Central memory CD8-positive, alpha-beta T cell (primary cell): ENCODE results near the gene METTL15.
A peak's percentile ranks its signal among the peaks of the same experiment; 100 is the strongest.
"Not testable (repeated sequence)": the region's sequence is repeated elsewhere in the genome, so short reads cannot be mapped to it uniquely, and the experiment has no call there.

ENCODE experiments used
- ATAC-seq: fragments of 150-1000 bp; cut with Tn5 transposase; replicated peaks from 2 replicates; pipeline ENCODE4 v1.10.0; 2022; ENCODE audit warnings: mild to moderate bottlenecking, moderate FRiP score, moderate number of reproducible peaks; ENCODE audit not compliant: poor library complexity, severe bottlenecking; ENCODE audit errors: extremely low read depth
- DNase-seq, 2 donors: peaks; one replicate each; pipeline ENCODE4 v3.0.0; 2021; ENCODE audit warnings: low spot score in 2 of 2
- H3K27ac Mint-ChIP-seq: one replicate; pipeline ENCODE4 v1.8.0; 2022; ENCODE audit warnings: low read depth, mild to moderate bottlenecking, moderate library complexity, mixed read lengths
- H3K27me3 Mint-ChIP-seq: one replicate; pipeline ENCODE4 v1.8.0; 2022; ENCODE audit warnings: mixed read lengths
- H3K36me3 Mint-ChIP-seq: one replicate; pipeline ENCODE4 v1.8.0; 2022; ENCODE audit warnings: mild to moderate bottlenecking, moderate library complexity, mixed read lengths; ENCODE audit not compliant: insufficient read depth
- H3K4me1 Mint-ChIP-seq: one replicate; pipeline ENCODE4 v1.8.0; 2022; ENCODE audit warnings: mixed read lengths
- H3K4me3 Mint-ChIP-seq: one replicate; pipeline ENCODE4 v1.8.0; 2022; ENCODE audit warnings: mild to moderate bottlenecking, moderate library complexity, mixed read lengths
- H3K9me3 Mint-ChIP-seq: one replicate; pipeline ENCODE4 v1.8.0; 2022; ENCODE audit warnings: mixed read lengths

Gene METTL15, protein sequence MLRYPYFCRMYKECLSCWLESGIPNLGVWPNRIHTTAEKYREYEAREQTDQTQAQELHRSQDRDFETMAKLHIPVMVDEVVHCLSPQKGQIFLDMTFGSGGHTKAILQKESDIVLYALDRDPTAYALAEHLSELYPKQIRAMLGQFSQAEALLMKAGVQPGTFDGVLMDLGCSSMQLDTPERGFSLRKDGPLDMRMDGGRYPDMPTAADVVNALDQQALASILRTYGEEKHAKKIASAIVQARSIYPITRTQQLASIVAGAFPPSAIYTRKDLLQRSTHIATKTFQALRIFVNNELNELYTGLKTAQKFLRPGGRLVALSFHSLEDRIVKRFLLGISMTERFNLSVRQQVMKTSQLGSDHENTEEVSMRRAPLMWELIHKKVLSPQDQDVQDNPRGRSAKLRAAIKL

DNA sequence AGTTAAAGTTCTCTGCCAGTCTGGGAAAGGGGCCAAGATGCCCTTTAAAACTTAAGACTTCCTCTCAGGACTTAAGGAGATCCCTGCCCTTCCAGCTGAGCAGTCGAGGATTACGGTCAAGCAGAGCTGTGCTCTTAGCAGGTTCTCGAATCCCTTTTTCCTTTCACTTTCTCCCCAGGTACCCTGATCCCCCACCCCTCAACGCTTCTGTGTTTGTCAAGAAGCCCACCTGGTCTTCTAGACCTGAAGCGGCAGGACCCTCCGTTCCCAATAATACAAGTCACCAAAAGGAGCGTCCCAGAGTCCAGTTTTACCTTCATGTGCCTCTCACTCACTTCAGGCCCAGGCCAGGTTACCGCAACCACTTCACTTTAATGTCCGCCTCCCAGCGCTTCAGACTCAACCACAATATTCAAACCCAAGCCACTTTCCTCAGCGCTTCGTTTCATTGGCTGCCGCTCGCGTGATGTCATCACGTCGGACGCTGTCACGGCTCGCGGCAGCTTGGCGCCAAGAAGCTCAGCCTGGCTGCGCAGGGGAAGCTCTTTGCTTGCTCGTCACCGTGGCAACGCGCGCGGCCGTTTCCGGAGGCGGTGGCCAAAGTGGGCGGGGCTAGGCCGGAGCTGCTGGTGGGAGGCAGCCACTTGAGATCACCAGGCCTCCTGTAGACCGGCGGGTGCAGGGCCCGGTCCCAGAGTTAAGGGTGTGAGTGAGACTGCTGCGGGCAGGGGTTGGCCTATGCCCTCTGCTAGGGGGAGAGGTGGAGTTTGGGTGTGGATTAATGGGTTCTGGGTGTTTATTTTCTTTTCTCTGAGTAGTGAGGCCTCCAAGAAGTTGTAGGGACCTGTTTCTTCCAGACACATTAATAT is at the start of gene METTL15, which contains the start of gene KIF18A:
METTL15 (plus strand) TSS at position 639 of the 869 bp plus-strand sequence. CDS start 4,947 bp downstream, outside the sequence.
KIF18A (minus strand) TSS at position 407 of the 869 bp plus-strand sequence. CDS start 10,209 bp downstream, outside the sequence.
- no peaks in the 10 kb centered on the region for H3K9me3 Mint-ChIP-seq
- DNase-seq = peak; percentile 96 to 99
- peaks cover 22% of the 10 kb centered on the region for H3K36me3 Mint-ChIP-seq
- peak within 1 kb of the TSS; percentile 92 for H3K4me3 Mint-ChIP-seq
- peaks cover 44% of the 10 kb centered on the region for H3K4me1 Mint-ChIP-seq
- peak; percentile 91 for ATAC-seq
- H3K27me3 Mint-ChIP-seq = no peaks in the 10 kb centered on the region
- H3K27ac Mint-ChIP-seq = peak within 1 kb of the TSS; percentile 98

DNA sequence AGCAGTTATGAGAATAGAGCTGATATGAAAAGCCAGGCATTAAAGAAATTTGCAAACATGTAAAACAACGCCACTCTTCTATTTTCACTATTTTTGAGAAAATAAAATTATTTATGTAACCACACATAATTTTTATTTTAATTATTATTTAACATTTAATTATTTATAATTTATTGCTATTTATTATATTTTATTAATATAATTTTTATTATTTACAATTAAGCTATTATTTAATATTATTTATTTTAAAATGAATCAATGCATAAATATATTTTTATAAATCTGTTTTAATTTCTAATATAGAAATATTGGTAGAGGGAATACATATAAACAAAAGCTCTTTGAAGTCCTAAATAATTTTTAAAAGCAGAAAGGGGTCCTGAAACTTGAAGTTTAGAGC is 36.9 kb upstream of the METTL15 start:
- no peak overlapping the region for H3K27ac Mint-ChIP-seq
- peaks cover 5% of the 10 kb centered on the region for H3K4me1 Mint-ChIP-seq
- no peaks in the 10 kb centered on the region for H3K9me3 Mint-ChIP-seq
- no peak for DNase-seq
- no peak for ATAC-seq
- no peaks in the 10 kb centered on the region for H3K27me3 Mint-ChIP-seq
- H3K36me3 Mint-ChIP-seq = peaks cover 2% of the 10 kb centered on the region
- H3K4me3 Mint-ChIP-seq = no peak overlapping the region

DNA sequence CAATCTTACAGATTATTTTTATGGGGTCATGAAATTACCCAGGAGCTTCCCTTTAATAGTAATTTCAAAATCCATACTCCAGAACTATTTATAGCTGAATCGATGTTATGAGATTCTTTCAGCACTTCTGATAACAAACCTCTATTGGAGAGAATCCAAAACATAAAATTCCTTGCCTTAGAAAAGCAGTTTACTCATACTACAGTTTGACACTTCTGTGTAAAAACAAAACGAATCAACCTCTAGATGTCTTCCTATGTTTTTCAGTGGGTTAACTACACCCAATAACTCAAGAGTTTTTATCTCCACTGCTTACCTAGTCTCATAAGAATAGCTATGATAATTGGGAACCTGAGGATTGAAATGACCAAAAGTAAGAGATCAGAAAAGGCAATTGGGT is 35.9 kb upstream of the METTL15 start:
- Mint-ChIP-seq H3K36me3 (peaks cover 4% of the 10 kb centered on the region), H3K9me3 (no peaks in the 10 kb centered on the region), H3K4me1 (peaks cover 5% of the 10 kb centered on the region), H3K27ac (no peak overlapping the region), H3K4me3 (no peak overlapping the region), H3K27me3 (no peaks in the 10 kb centered on the region)
- no peak for DNase-seq
- no peak for ATAC-seq

DNA sequence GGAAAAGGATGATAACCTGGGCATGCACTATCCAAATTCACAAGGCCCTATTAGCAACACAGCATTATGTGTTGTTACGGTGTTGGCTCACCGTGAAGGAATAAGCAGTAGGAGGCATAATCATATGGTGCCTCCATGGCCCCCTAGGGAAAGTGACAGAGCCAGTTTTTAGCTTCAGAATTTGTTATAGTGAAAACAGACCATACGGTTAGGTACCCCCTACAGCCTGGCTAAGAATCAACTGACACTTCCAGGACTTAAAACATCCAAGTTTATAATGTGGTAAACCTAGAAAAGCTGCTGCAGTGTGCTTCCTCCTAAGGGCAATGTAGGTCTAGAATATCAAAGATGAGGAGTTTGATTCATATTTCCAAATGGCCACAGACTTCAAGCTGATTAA is 30.7 kb upstream of the METTL15 start:
- Mint-ChIP-seq H3K4me3 (no peak overlapping the region), H3K9me3 (no peaks in the 10 kb centered on the region), H3K36me3 (peaks cover 4% of the 10 kb centered on the region), H3K27ac (no peak overlapping the region), H3K27me3 (no peaks in the 10 kb centered on the region), H3K4me1 (peaks cover 5% of the 10 kb centered on the region)
- DNase-seq (no peak), ATAC-seq (no peak)

DNA sequence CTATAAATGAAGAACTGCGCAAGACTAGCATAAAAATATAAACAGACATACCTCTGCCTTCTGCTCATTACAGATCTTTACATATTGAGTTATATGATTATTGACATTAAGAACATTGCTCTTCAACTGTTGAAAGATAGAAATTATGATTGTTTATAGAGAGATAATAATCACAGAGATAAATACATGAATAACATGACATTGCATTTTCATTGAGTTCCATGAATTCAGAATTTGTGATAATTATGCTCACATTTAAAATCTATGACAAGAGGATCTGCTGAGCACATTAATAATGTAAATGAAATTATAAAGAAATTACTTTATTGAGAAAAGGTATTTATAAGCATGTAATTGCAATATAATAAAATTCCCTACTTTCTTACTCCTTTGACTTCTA is 25.1 kb upstream of the METTL15 start:
- H3K4me1 Mint-ChIP-seq = no peaks in the 10 kb centered on the region
- H3K9me3 Mint-ChIP-seq = no peaks in the 10 kb centered on the region
- H3K27ac Mint-ChIP-seq = no peak overlapping the region
- H3K4me3 Mint-ChIP-seq = no peak overlapping the region
- no peaks in the 10 kb centered on the region for H3K27me3 Mint-ChIP-seq
- ATAC-seq = no peak
- H3K36me3 Mint-ChIP-seq = no peaks in the 10 kb centered on the region
- DNase-seq = no peak

DNA sequence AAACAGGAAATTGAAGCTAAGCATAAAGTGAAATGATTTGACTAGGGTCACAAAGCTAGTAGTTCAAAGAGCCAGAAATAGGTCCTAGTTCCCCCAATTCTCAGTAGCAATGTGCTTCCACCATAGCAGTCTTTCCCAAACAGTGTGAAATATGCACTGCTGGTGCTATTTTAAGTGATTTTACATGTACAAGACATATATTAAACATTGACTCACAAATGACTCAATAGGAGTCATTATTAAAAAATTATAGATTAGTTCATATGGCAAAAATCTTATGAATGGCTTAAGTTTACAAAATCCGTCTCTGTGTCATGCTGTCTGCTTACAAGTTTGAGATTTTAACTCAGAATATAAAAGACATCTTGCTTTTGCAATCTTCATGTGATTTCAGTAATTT is 21.6 kb upstream of the METTL15 start:
- Mint-ChIP-seq H3K9me3 (no peaks in the 10 kb centered on the region), H3K4me3 (no peak overlapping the region), H3K4me1 (no peaks in the 10 kb centered on the region), H3K27ac (no peak overlapping the region), H3K36me3 (no peaks in the 10 kb centered on the region), H3K27me3 (no peaks in the 10 kb centered on the region)
- DNase-seq (no peak), ATAC-seq (no peak)

DNA sequence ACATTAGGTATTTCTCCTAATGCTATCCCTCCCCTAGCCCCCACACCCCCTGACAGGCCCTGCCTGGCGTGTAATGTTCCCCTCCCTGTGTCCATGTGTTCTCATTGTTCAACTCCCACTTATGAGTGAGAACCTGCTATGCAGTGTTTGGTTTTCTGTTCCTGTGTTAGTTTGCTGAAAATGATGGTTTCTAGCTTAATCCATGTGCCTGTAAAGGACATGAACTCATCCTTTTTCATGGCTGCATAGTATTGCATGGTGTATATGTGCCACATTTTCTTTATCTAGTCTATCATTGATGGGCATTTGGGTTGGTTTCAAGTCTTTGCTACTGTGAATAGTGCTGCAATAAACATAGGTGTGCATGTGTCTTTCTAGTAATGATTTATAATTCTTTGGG is 21.0 kb upstream of the METTL15 start:
- H3K27ac Mint-ChIP-seq = not testable (repeated sequence)

DNA sequence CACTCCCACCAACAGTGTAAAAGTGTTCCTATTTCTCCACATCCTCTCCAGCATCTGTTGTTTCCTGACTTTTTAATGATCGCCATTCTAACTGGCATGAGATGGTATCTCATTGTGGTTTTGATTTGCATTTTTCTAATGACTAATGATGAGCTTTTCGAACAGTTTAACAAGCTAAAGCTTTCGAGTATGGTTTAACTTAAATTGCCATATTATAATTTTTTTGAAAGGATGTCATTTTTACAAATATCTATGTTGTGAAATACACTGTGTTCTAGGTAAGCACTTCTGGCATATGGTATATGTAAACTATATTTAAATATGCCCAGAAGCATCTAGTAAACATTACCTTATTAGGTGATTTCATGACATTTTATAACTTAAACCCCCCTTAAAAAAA is 20.5 kb upstream of the METTL15 start:
- H3K9me3 Mint-ChIP-seq, H3K36me3 Mint-ChIP-seq, H3K4me3 Mint-ChIP-seq, H3K4me1 Mint-ChIP-seq, ATAC-seq, H3K27me3 Mint-ChIP-seq, DNase-seq, H3K27ac Mint-ChIP-seq: not testable (repeated sequence)

More for the DNA sequence above, 21.0 kb upstream of the METTL15 start:
- not testable (repeated sequence) for H3K9me3 Mint-ChIP-seq, H3K27me3 Mint-ChIP-seq, DNase-seq, H3K4me1 Mint-ChIP-seq, H3K4me3 Mint-ChIP-seq, H3K36me3 Mint-ChIP-seq, ATAC-seq

DNA sequence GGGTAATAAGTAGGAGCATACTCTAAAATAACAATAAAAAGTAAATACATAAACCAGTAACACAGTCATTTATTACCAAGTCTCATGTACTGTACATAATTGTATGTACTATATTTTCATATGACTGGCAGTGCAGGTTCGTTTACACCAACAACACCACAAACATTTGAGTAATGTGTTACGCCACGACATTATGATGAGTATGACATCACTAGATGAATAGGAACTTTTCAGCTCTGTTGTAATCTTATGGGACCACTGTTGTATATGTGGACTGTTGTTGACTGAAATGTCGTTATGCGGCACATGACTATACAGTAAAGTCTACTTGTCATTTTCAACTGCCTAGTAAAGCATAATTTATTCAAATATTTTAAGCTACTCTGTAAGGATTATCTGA is 18.8 kb upstream of the METTL15 start:
- H3K27me3 Mint-ChIP-seq = no peaks in the 10 kb centered on the region
- no peaks in the 10 kb centered on the region for H3K4me1 Mint-ChIP-seq
- no peak overlapping the region for H3K27ac Mint-ChIP-seq
- H3K36me3 Mint-ChIP-seq = no peaks in the 10 kb centered on the region
- DNase-seq (no peak), ATAC-seq (no peak)
- H3K4me3 Mint-ChIP-seq = no peak overlapping the region
- no peaks in the 10 kb centered on the region for H3K9me3 Mint-ChIP-seq

DNA sequence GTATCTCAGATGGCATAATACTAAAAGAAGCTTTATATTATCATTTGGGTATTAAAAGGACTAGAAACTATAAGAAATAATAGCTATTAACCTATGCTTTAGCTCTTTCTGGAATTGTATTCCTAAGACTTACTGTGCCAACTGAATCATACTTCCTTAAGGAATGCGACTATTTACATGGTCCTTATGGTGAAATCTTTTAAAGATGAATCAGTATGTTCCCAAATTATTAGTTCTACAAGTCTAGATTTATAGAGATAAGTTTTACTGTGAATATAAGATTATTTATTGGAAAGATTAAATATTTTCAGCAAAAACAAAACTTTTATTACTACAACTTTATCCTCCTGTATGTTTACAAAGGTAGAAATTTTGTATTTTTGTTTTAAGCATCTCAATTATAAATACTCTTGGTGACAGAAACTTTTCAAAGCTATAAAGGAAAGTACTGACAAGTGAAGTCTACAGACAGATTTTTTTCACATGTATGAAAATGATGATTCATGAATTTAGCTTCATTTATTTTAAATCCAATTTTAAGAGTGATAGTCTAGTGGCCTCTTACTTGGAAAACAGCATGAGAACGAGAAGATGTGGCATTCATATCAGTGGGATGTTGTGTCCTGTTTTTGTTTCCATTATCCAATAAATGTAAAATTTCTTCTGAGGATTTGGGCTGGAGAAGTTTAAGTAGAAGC is 18.0 kb upstream of the METTL15 start:
- Mint-ChIP-seq H3K36me3 (no peaks in the 10 kb centered on the region), H3K27me3 (no peaks in the 10 kb centered on the region), H3K4me1 (no peaks in the 10 kb centered on the region), H3K4me3 (no peak overlapping the region), H3K9me3 (no peaks in the 10 kb centered on the region), H3K27ac (no peak overlapping the region)
- DNase-seq = no peak
- ATAC-seq = no peak

DNA sequence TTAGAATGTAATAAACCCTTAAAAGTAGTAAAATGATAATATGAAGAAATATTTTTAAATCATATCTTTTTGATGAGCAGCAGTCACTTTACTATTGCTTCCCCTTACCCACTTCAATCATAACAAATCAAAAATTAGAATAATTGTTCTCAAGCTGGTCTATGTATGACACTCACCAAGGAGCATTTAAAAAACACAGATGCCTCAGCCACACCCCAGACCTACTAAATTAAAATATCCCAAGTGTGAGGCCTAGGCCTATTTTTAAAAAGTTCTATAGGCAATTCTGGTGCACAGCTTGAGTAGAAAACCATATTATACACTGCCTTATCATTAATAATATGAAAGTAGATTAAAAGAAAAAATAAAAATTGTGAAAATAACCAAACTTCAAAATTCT is 15.4 kb upstream of the METTL15 start:
- Mint-ChIP-seq H3K27me3 (no peaks in the 10 kb centered on the region), H3K4me3 (no peak overlapping the region), H3K36me3 (no peaks in the 10 kb centered on the region), H3K9me3 (no peaks in the 10 kb centered on the region), H3K4me1 (no peaks in the 10 kb centered on the region), H3K27ac (no peak overlapping the region)
- DNase-seq (no peak), ATAC-seq (no peak)

DNA sequence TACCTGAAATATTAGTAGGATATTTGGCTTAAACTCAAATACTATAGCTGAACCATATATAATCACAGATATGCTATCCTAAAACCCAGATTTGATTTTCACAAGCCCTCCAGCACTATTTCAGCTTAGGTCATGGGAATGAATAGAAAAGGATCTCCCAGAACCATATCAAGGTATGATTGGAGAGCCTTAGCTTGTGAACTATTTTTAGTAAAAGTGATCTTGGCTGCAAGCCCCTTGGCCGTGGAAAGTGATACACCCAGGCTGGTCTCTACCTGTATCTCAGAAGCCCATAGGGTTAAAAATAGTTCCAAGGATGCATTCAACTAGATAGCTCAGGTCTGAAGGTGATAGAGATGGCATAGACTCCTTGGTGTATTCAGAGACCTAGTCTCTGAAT is 9.9 kb upstream of the METTL15 start:
- Mint-ChIP-seq H3K36me3 (no peaks in the 10 kb centered on the region), H3K4me3 (no peak overlapping the region), H3K27me3 (no peaks in the 10 kb centered on the region), H3K27ac (no peak overlapping the region), H3K9me3 (no peaks in the 10 kb centered on the region), H3K4me1 (peaks cover 4% of the 10 kb centered on the region)
- no peak for ATAC-seq
- no peak for DNase-seq
